ENCODE data around the gene SLC25A3. TPM values are rescaled to one million over a fixed set of nuclear protein-coding genes. Genes with fewer than 3 reads are reported as not detected.

Gene SLC25A3
- total RNA-seq, 4 donors from 2014 or later, result 271 to 309 (median 298) TPM

DNA sequence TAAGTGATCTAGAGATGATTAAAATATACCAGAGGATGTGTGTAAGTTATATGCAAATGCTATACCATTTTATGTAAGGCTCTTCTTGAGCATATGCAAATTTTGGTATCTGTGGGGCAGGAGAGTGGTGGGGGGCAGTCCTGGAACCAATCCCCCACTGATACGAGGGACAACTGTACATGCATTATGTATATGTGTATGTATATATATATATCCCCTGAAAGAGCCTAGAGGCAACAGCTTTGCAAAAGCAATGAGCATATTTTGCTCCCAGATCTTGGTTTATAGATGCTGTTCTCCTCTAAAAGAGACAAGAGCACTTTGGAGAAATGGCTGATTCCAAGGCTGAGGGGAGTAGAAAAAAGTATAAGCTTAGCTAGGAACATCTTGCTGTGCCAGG, 12.4 kb upstream of the SLC25A3 start:
- Histone ChIP-seq H3K4me1 (no peaks in the 10 kb centered on the region), H3K36me3 (no peaks in the 10 kb centered on the region), H3K9me3 (no peaks in the 10 kb centered on the region), H3K27me3 (no peaks in the 10 kb centered on the region), H3K27ac (no peak overlapping the region), H3K4me3 (no peak overlapping the region)
- TF ChIP-seq POLR2A (IDR thresholded peaks at IDR 0.05), result no peak
- TF ChIP-seq CTCF (IDR thresholded peaks at IDR 0.05), result no peak
- no peak for TF ChIP-seq EP300 (IDR thresholded peaks at IDR 0.05)
- WGBS, 2 donors, result 81 to 94% methylated on average over 1 of the region's 1 CpG
- DNase-seq (ENCODE audit: low spot score in 2 of 2), result no peak

- 79 to 82% methylated on average over 6 of the region's 6 CpGs for WGBS, 2 donors
- no peaks in the 10 kb centered on the region for H3K4me1 ChIP-seq
- no peaks in the 10 kb centered on the region for H3K27me3 ChIP-seq
- no peaks in the 10 kb centered on the region for H3K9me3 ChIP-seq
- no peaks in the 10 kb centered on the region for H3K36me3 ChIP-seq
- no peak overlapping the region for H3K27ac ChIP-seq
- TF ChIP-seq EP300 (IDR thresholded peaks at IDR 0.05) (no peak), POLR2A (IDR thresholded peaks at IDR 0.05) (no peak), CTCF (IDR thresholded peaks at IDR 0.05) (no peak)
- DNase-seq (ENCODE audit: low spot score in 2 of 2), result no peak
- no peak overlapping the region for H3K4me3 ChIP-seq
Measured at GRCh38 chr12:98582093-98582492, 11.4 kb upstream of the SLC25A3 start.

DNA sequence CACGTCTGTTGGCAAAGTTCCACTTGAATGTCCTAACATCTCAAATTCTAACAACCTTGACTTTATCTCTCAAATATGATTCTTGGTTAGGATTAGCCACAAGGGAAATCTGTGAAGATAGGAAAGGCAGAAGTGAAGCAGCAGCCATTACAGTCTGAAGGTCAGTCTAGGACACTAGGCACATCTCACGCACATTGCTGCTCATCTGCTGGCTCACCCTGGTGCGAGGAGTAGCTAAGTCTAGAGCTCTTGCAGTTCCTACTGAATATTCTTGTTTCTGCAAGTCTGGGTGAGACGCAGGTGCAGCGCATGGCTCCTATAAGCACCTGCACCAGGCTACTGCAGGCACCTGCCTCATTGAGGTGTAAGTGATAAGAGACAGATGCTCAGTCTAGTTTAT, 6.4 kb upstream of the SLC25A3 start:
- H3K4me1 ChIP-seq, result no peaks in the 10 kb centered on the region
- no peak for DNase-seq (ENCODE audit: low spot score in 2 of 2)
- TF ChIP-seq POLR2A (IDR thresholded peaks at IDR 0.05) (no peak), EP300 (IDR thresholded peaks at IDR 0.05) (no peak), CTCF (IDR thresholded peaks at IDR 0.05) (no peak)
- no peaks in the 10 kb centered on the region for H3K27me3 ChIP-seq
- H3K36me3 ChIP-seq, result no peaks in the 10 kb centered on the region
- no peak overlapping the region for H3K4me3 ChIP-seq
- H3K9me3 ChIP-seq, result no peaks in the 10 kb centered on the region
- 84 to 87% methylated on average over 5 of the region's 5 CpGs for WGBS, 2 donors
- H3K27ac ChIP-seq, result no peak overlapping the region

DNA sequence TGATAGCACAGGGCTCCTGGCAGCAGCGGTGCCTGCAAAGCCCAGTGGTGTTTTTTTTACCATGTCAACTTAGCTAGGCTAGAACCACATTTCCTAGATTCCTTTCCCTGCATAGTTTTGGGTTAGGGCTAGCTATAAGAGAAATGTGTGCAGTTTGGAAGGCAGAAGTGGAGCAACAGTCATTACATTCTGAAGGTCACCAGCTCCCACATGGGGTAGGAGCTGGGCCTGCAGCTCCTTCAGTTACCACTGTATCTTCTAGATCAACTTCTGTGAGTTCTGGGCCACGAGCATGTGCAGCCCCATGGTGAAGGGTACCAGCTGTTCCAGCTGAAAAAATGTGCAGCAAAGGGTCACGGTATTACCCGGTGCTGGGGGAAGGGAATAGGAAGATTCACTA, 2.3 kb upstream of the SLC25A3 start:
- WGBS, 2 donors, result 81 to 83% methylated on average over 4 of the region's 4 CpGs
- Histone ChIP-seq H3K9me3 (no peaks in the 10 kb centered on the region), H3K4me1 (peaks cover 4 to 17% (median 9%) of the 10 kb centered on the region in 4 donors), H3K36me3 (no peaks in the 10 kb centered on the region), H3K27ac (no peak overlapping the region), H3K27me3 (no peaks in the 10 kb centered on the region), H3K4me3 (no peak overlapping the region)
- no peak for DNase-seq (ENCODE audit: low spot score in 2 of 2)
- TF ChIP-seq EP300 (IDR thresholded peaks at IDR 0.05), result no peak
- TF ChIP-seq CTCF (IDR thresholded peaks at IDR 0.05), result no peak
- TF ChIP-seq POLR2A (IDR thresholded peaks at IDR 0.05), result no peak

- Histone ChIP-seq H3K36me3 (peaks cover 0 to 8% (median 0%) of the 10 kb centered on the region in 3 donors), H3K9me3 (no peaks in the 10 kb centered on the region), H3K27ac (peak overlapping the region; percentile 97 to 98 (median 98)), H3K4me3 (peak overlapping the region; percentile 32 to 97 (median 88)), H3K27me3 (no peaks in the 10 kb centered on the region), H3K4me1 (peaks cover 4 to 23% (median 13%) of the 10 kb centered on the region in 4 donors)
- DNase-seq (ENCODE audit: low spot score in 2 of 2), result no peak
- WGBS, 2 donors, result 60 to 61% methylated on average over 9 of the region's 9 CpGs
- no peak for TF ChIP-seq CTCF (IDR thresholded peaks at IDR 0.05)
- TF ChIP-seq POLR2A (IDR thresholded peaks at IDR 0.05), result no peak
- TF ChIP-seq EP300 (IDR thresholded peaks at IDR 0.05), result no peak
Measured at GRCh38 chr12:98592825-98593322, 612 bp upstream of the SLC25A3 start.

Data from tibial nerve (tissue), 4 donors.